H9 (cell line): ENCODE measurements around the gene CDH4. TPM values are rescaled to one million over a fixed set of nuclear protein-coding genes. Genes with fewer than 3 reads are reported as not detected.
A peak's percentile ranks its signal among the peaks of the same experiment; 100 is the strongest.

ENCODE experiments used
- DNase-seq: peaks from one replicate; pipeline ENCODE4 v3.0.0-alpha.2; 2017
- H2AFZ ChIP-seq: one replicate; pipeline ENCODE4 v1.6.1; 2013; ENCODE audit warnings: mild to moderate bottlenecking, low read length, control low read depth, moderate library complexity
- H2AK5ac ChIP-seq: 2 replicates; pipeline ENCODE4 v1.6.1; 2013; ENCODE audit warnings: low read length, control low read depth, mixed read lengths; ENCODE audit not compliant: insufficient read length
- H2BK120ac ChIP-seq: one replicate; pipeline ENCODE4 v1.6.1; 2013; ENCODE audit warnings: low read depth, mild to moderate bottlenecking, low read length, control low read depth, inconsistent platforms; ENCODE audit not compliant: poor library complexity, severe bottlenecking
- H2BK12ac ChIP-seq: 2 replicates; pipeline ENCODE4 v1.6.1; 2013; ENCODE audit warnings: low read length, control low read depth, mixed read lengths, low read depth; ENCODE audit not compliant: insufficient read length
- H2BK15ac ChIP-seq: 2 replicates; pipeline ENCODE4 v1.6.1; 2013; ENCODE audit warnings: low read depth, low read length, control low read depth
- H2BK20ac ChIP-seq: one replicate; pipeline ENCODE4 v1.6.1; 2013; ENCODE audit warnings: low read depth, mild to moderate bottlenecking, low read length, control low read depth, inconsistent platforms; ENCODE audit not compliant: poor library complexity, severe bottlenecking
- H2BK5ac ChIP-seq: 2 replicates; pipeline ENCODE4 v1.6.1; 2013; ENCODE audit warnings: low read length, control low read depth, mixed read lengths; ENCODE audit not compliant: insufficient read length
- H3K14ac ChIP-seq: 2 replicates; pipeline ENCODE4 v1.6.1; 2013; ENCODE audit warnings: low read length, control low read depth; ENCODE audit not compliant: insufficient read depth
- H3K18ac ChIP-seq: 2 replicates; pipeline ENCODE4 v1.6.1; 2013; ENCODE audit warnings: low read depth, mild to moderate bottlenecking, mixed read lengths, low read length, control low read depth; ENCODE audit not compliant: insufficient read length
- H3K23ac ChIP-seq: 2 replicates; pipeline ENCODE4 v1.6.1; 2013; ENCODE audit warnings: low read length, control low read depth, mixed read lengths, low read depth; ENCODE audit not compliant: insufficient read length
- H3K23me2 ChIP-seq: 2 replicates; pipeline ENCODE4 v1.6.1; 2013; ENCODE audit warnings: low read depth, mild to moderate bottlenecking, mixed read lengths, low read length, control low read depth; ENCODE audit not compliant: insufficient read length, poor library complexity, severe bottlenecking
- H3K27ac ChIP-seq: 2 replicates; pipeline ENCODE4 v1.5.1; 2013; ENCODE audit warnings: low read length, control low read depth, mixed read lengths, low read depth; ENCODE audit not compliant: insufficient read length
- H3K27me3 ChIP-seq: 2 replicates; pipeline ENCODE4 v1.6.1; 2013; ENCODE audit warnings: low read length, control low read depth, inconsistent platforms; ENCODE audit not compliant: insufficient read depth
- H3K4ac ChIP-seq: 2 replicates; pipeline ENCODE4 v1.6.1; 2013; ENCODE audit warnings: low read depth, mild to moderate bottlenecking, control low read depth, inconsistent platforms, low read length, moderate library complexity
- H3K4me1 ChIP-seq: 2 replicates; pipeline ENCODE4 v1.6.1; 2013; ENCODE audit warnings: low read length, control low read depth, inconsistent platforms; ENCODE audit not compliant: insufficient read depth
- H3K4me2 ChIP-seq: 2 replicates; pipeline ENCODE4 v1.6.1; 2013; ENCODE audit warnings: low read length, control low read depth, mixed read lengths; ENCODE audit not compliant: insufficient read length, insufficient read depth
- H3K56ac ChIP-seq: 2 replicates; pipeline ENCODE4 v1.6.1; 2013; ENCODE audit warnings: low read depth, mild to moderate bottlenecking, mixed read lengths, low read length, control low read depth; ENCODE audit not compliant: insufficient read length
- H3K79me1 ChIP-seq: 2 replicates; pipeline ENCODE4 v1.6.1; 2013; ENCODE audit warnings: low read depth, mild to moderate bottlenecking, moderate library complexity, low read length, control low read depth, inconsistent platforms; ENCODE audit not compliant: insufficient read depth, poor library complexity, severe bottlenecking
- H3K79me2 ChIP-seq: 2 replicates; pipeline ENCODE4 v1.6.1; 2013; ENCODE audit warnings: low read length, control low read depth, inconsistent platforms; ENCODE audit not compliant: insufficient read depth
- H3K9ac ChIP-seq: 2 replicates; pipeline ENCODE4 v1.6.1; 2013; ENCODE audit warnings: low read length, control low read depth, mixed read lengths; ENCODE audit not compliant: insufficient read length; ENCODE audit errors: extremely low read depth
- H3K9me3 ChIP-seq: one replicate; pipeline ENCODE4 v1.6.1; 2013; ENCODE audit warnings: low read depth, low read length, inconsistent platforms; ENCODE audit not compliant: control insufficient read depth
- H3T11ph ChIP-seq: one replicate; pipeline ENCODE4 v1.6.1; 2013; ENCODE audit warnings: mild to moderate bottlenecking, low read length, control low read depth, inconsistent platforms
- H4K20me1 ChIP-seq: one replicate; pipeline ENCODE4 v1.6.1; 2013; ENCODE audit not compliant: control insufficient read depth, insufficient read length, insufficient read depth
- H4K5ac ChIP-seq: 2 replicates; pipeline ENCODE4 v1.6.1; 2013; ENCODE audit warnings: low read depth, mild to moderate bottlenecking, mixed read lengths, low read length, control low read depth; ENCODE audit not compliant: insufficient read length
- H4K8ac ChIP-seq: replicated peaks from 2 replicates; pipeline ENCODE4 v1.6.1; 2013; ENCODE audit warnings: low read length, control low read depth, mixed read lengths, low read depth; ENCODE audit not compliant: insufficient read length
- H4K91ac ChIP-seq: 2 replicates; pipeline ENCODE4 v1.6.1; 2013; ENCODE audit warnings: low read depth, mild to moderate bottlenecking, moderate library complexity, mixed read lengths, low read length, control low read depth; ENCODE audit not compliant: insufficient read length
- H3K27ac Mint-ChIP-seq, 3 experiments: 2 replicates in 2 of 3; 3 replicates in 1 of 3; pipeline ENCODE4 v1.8.0; 2020 to 2021; ENCODE audit warnings: mixed read lengths in 3 of 3, mild to moderate bottlenecking in 1 of 3, moderate library complexity in 1 of 3
- H3K27me3 Mint-ChIP-seq: 2 replicates; pipeline ENCODE4 v1.8.0; 2021; ENCODE audit warnings: low read depth, mild to moderate bottlenecking, moderate library complexity, mixed read lengths
- H3K36me3 Mint-ChIP-seq, 3 experiments: 2 replicates in 2 of 3; 3 replicates in 1 of 3; pipeline ENCODE4 v1.8.0; 2020 to 2021; ENCODE audit warnings: low read depth in 3 of 3, mixed read lengths in 3 of 3; ENCODE audit not compliant: insufficient read depth in 1 of 3
- H3K4me1 Mint-ChIP-seq, 2 experiments: 2 replicates each; pipeline ENCODE4 v1.8.0; 2020; ENCODE audit warnings: mixed read lengths in 2 of 2
- H3K4me3 Mint-ChIP-seq, 2 experiments: 2 replicates in 1 of 2; 3 replicates in 1 of 2; pipeline ENCODE4 v1.8.0; 2020 to 2021; ENCODE audit warnings: mild to moderate bottlenecking in 2 of 2, mixed read lengths in 2 of 2, moderate library complexity in 1 of 2
- H3K9me3 Mint-ChIP-seq, 2 experiments: 2 replicates in 1 of 2; 3 replicates in 1 of 2; pipeline ENCODE4 v1.8.0; 2020; ENCODE audit warnings: mild to moderate bottlenecking in 2 of 2, mixed read lengths in 2 of 2, moderate library complexity in 1 of 2
- CTCF ChIP-seq: fragments of 200-600 bp; sonication (generic); conservative IDR thresholded peaks from 3 replicates; pipeline ENCODE4 v1.8.0; 2021; ENCODE audit warnings: antibody characterized with exemption, mild to moderate bottlenecking
- WGBS: extraction: QIAGEN DNeasy Blood & Tissue Kit; methylation state at CpG from one replicate; pipeline ENCODE4 v1.1.7; 2013; ENCODE audit warnings: missing lambda C conversion rate, low lambda C conversion rate, mixed read lengths; ENCODE audit not compliant: insufficient read length; ENCODE audit errors: extremely low coverage; 5-methylcytosine and 5-hydroxymethylcytosine counted together
- total RNA-seq: library from RNA; stranded (reverse); gene quantifications from 2 replicates; pipeline ENCODE4 v1.2.1, GENCODE V29; 2021

CDH4 gene
- total RNA-seq, 1 experiment from 2014 or later, result 3.0 TPM

- Histone ChIP-seq H3K18ac (peak overlapping the region; percentile 3), H4K5ac (no peak overlapping the region), H2BK12ac (peak overlapping the region; percentile 59), H3K4ac (no peak overlapping the region; the same call in 1 of the 2 replicates), H2BK120ac (no peak overlapping the region), H3K9me3 (no peaks in the 10 kb centered on the region), H3K4me2 (no peak overlapping the region), H2BK20ac (no peak overlapping the region), H2AFZ (no peak overlapping the region), H4K91ac (no peak overlapping the region), H2BK5ac (no peak overlapping the region), H3K4me1 (peaks cover 16% of the 10 kb centered on the region; the same call in 1 of the 2 replicates), H3K27me3 (no peaks in the 10 kb centered on the region; the same call in 1 of the 2 replicates), H3K23ac (no peak overlapping the region), H2BK15ac (no peak overlapping the region), H3K27ac (no peak overlapping the region), H4K8ac (no peak overlapping the region), H3T11ph (no peak overlapping the region), H4K20me1 (no peaks in the 10 kb centered on the region), H2AK5ac (no peak overlapping the region), H3K79me1 (no peaks in the 10 kb centered on the region), H3K56ac (no peak overlapping the region), H3K14ac (peak overlapping the region; percentile 45; the same call in 1 of the 2 replicates), H3K9ac (no peak overlapping the region), H3K23me2 (no peaks in the 10 kb centered on the region), H3K79me2 (no peaks in the 10 kb centered on the region)
- H3K27ac Mint-ChIP-seq, result no peak overlapping the region; a peak in 1 of 7 replicates
- H3K27me3 Mint-ChIP-seq, result peaks cover 26% of the 10 kb centered on the region
- H3K4me3 Mint-ChIP-seq, result no peak overlapping the region
- H3K36me3 Mint-ChIP-seq, result peaks cover 2 to 11% (median 8%) of the 10 kb centered on the region in 3 experiments; a peak in 5 of 7 replicates
- WGBS, result no CpG with 5 or more reads among the region's 19 CpGs
- peaks cover 2 to 4% of the 10 kb centered on the region in 2 experiments; a peak in 3 of 5 replicates for H3K9me3 Mint-ChIP-seq
- DNase-seq, result no peak
- H3K4me1 Mint-ChIP-seq, result peaks cover 42% of the 10 kb centered on the region in 2 experiments
- TF ChIP-seq CTCF, result no peak
Measured at GRCh38 chr20:61499859-61500554, 247.9 kb downstream of the CDH4 start.
